HG02678 (cell line): Measurements from ENCODE around the gene CELF4.
"Not testable (repeated sequence)": the region's sequence is repeated elsewhere in the genome, so short reads cannot be mapped to it uniquely, and the experiment has no call there.

ENCODE experiments used
- ATAC-seq: cut with Tn5 transposase; IDR thresholded peaks from one replicate; pipeline ENCODE4 v1.9.1; 2021; ENCODE audit warnings: mild to moderate bottlenecking, moderate library complexity; ENCODE audit not compliant: unreplicated experiment

The CELF4 gene

GRCh38 chr18:37473195-37473840 is 92.3 kb downstream of the CELF4 start:
- ATAC-seq, result no peak

- no peak for ATAC-seq
These were observed 94.0 kb downstream of the CELF4 start for GRCh38 chr18:37471637-37472036.

GRCh38 chr18:37470986-37471385 is 94.6 kb downstream of the CELF4 start:
- no peak for ATAC-seq

- no peak for ATAC-seq
These were observed 98.5 kb downstream of the CELF4 start for GRCh38 chr18:37467002-37467662.

- ATAC-seq, result no peak
These were observed 99.6 kb downstream of the CELF4 start for GRCh38 chr18:37465958-37466357.

GRCh38 chr18:37464257-37464656 is 101.3 kb downstream of the CELF4 start:
- no peak for ATAC-seq

GRCh38 chr18:37461329-37461728 is 104.3 kb downstream of the CELF4 start:
- not testable (repeated sequence) for ATAC-seq

GRCh38 chr18:37460604-37461003 is 105.0 kb downstream of the CELF4 start:
- no peak for ATAC-seq

- no peak for ATAC-seq
These were observed 106.9 kb downstream of the CELF4 start for GRCh38 chr18:37458697-37459096.

- no peak for ATAC-seq
These were observed 107.8 kb downstream of the CELF4 start for GRCh38 chr18:37457753-37458152.

GRCh38 chr18:37457341-37457740 is 108.3 kb downstream of the CELF4 start:
- no peak for ATAC-seq

GRCh38 chr18:37456873-37457272 is 108.7 kb downstream of the CELF4 start:
- ATAC-seq, result no peak

- no peak for ATAC-seq
These were observed 109.2 kb downstream of the CELF4 start for GRCh38 chr18:37456395-37456794.

GRCh38 chr18:37453752-37454151 is 111.8 kb downstream of the CELF4 start:
- ATAC-seq, result no peak

GRCh38 chr18:37452682-37453385 is 112.8 kb downstream of the CELF4 start:
- no peak for ATAC-seq

GRCh38 chr18:37452015-37452414 is 113.6 kb downstream of the CELF4 start:
- ATAC-seq, result no peak

GRCh38 chr18:37451239-37451825 is 114.3 kb downstream of the CELF4 start:
- ATAC-seq, result no peak

- no peak for ATAC-seq
These were observed 115.0 kb downstream of the CELF4 start for GRCh38 chr18:37450434-37451132.

GRCh38 chr18:37449618-37450017 is 116.0 kb downstream of the CELF4 start:
- ATAC-seq, result no peak

GRCh38 chr18:37448946-37449345 is 116.7 kb downstream of the CELF4 start:
- no peak for ATAC-seq
